GM19455 (cell line): ENCODE measurements around the gene CCDC136.

ENCODE experiments used
- ATAC-seq: cut with Tn5 transposase; IDR thresholded peaks from one replicate; pipeline ENCODE4 v1.9.1; 2021; ENCODE audit not compliant: unreplicated experiment

CCDC136 gene

GRCh38 chr7:128791121-128791971 lies at the start of gene CCDC136:
Gene CCDC136, plus strand, starts transcription at chr7:128791968. Its CDS starts 444 bp downstream, at chr7:128792412.
- peak; percentile 87 for ATAC-seq

GRCh38 chr7:128742206-128742605 lies 49.6 kb upstream of the CCDC136 start:
- ATAC-seq: no peak

GRCh38 chr7:128743112-128743772 lies 48.5 kb upstream of the CCDC136 start:
- no peak for ATAC-seq

- no peak for ATAC-seq
Observed at GRCh38 chr7:128744366-128744905, 47.3 kb upstream of the CCDC136 start.

- no peak for ATAC-seq
Observed at GRCh38 chr7:128745706-128746105, 46.1 kb upstream of the CCDC136 start.

- no peak for ATAC-seq
Observed at GRCh38 chr7:128747327-128748079, 44.3 kb upstream of the CCDC136 start.

GRCh38 chr7:128752251-128752650 lies 39.5 kb upstream of the CCDC136 start:
- ATAC-seq: no peak

GRCh38 chr7:128755075-128755818 lies 36.5 kb upstream of the CCDC136 start:
- ATAC-seq: no peak

GRCh38 chr7:128755819-128756476 lies 35.8 kb upstream of the CCDC136 start:
- ATAC-seq: no peak

- ATAC-seq: no peak
Observed at GRCh38 chr7:128757203-128757602, 34.6 kb upstream of the CCDC136 start.

GRCh38 chr7:128758553-128758952 lies 33.2 kb upstream of the CCDC136 start:
- no peak for ATAC-seq

GRCh38 chr7:128759242-128759641 lies 32.5 kb upstream of the CCDC136 start:
- no peak for ATAC-seq

- no peak for ATAC-seq
Observed at GRCh38 chr7:128763541-128763940, 28.2 kb upstream of the CCDC136 start.

GRCh38 chr7:128767475-128768110 lies 24.2 kb upstream of the CCDC136 start:
- ATAC-seq: no peak

- ATAC-seq: no peak
Observed at GRCh38 chr7:128770233-128770632, 21.5 kb upstream of the CCDC136 start.

GRCh38 chr7:128773604-128774003 lies 18.2 kb upstream of the CCDC136 start:
- no peak for ATAC-seq

- no peak for ATAC-seq
Observed at GRCh38 chr7:128774029-128774689, 17.6 kb upstream of the CCDC136 start.

- ATAC-seq: no peak
Observed at GRCh38 chr7:128774921-128775320, 16.8 kb upstream of the CCDC136 start.
